Neural progenitor cell (in vitro differentiated cells): ENCODE results near the gene DCC. TPM values are rescaled to one million over a fixed set of nuclear protein-coding genes. Genes with fewer than 3 reads are reported as not detected.

Source experiments
- DNase-seq: peaks from one replicate; pipeline ENCODE4 v3.0.0-alpha.2; 2016; ENCODE audit warnings: low spot score
- H2AFZ ChIP-seq: fragments of 200-600 bp; sonication (generic); replicated peaks from 2 replicates; pipeline ENCODE4 v1.6.1; 2016; ENCODE audit warnings: antibody characterized with exemption
- H3F3A ChIP-seq: fragments of 200-600 bp; sonication (generic); 2 replicates; pipeline ENCODE4 v1.6.1; 2016; ENCODE audit warnings: antibody characterized with exemption, low read depth
- H3K27ac ChIP-seq: fragments of 200-600 bp; sonication (generic); 2 replicates; pipeline ENCODE4 v1.5.1; 2016; ENCODE audit warnings: mild to moderate bottlenecking
- H3K27me3 ChIP-seq: fragments of 200-600 bp; sonication (generic); 2 replicates; pipeline ENCODE4 v1.6.1; 2016; ENCODE audit warnings: mild to moderate bottlenecking, moderate library complexity
- H3K36me3 ChIP-seq: fragments of 200-600 bp; sonication (generic); 2 replicates; pipeline ENCODE4 v1.5.1; 2016
- H3K4me1 ChIP-seq: fragments of 200-600 bp; sonication (generic); 2 replicates; pipeline ENCODE4 v1.6.1; 2016; ENCODE audit warnings: mixed run types
- H3K4me2 ChIP-seq: fragments of 200-600 bp; sonication (generic); 2 replicates; pipeline ENCODE4 v1.6.1; 2016
- H3K4me3 ChIP-seq: fragments of 200-600 bp; sonication (generic); 2 replicates; pipeline ENCODE4 v1.5.1; 2016
- H3K79me2 ChIP-seq: fragments of 200-600 bp; sonication (generic); 2 replicates; pipeline ENCODE4 v1.6.1; 2016; ENCODE audit warnings: low read depth
- H3K9ac ChIP-seq: fragments of 200-600 bp; sonication (generic); 2 replicates; pipeline ENCODE4 v1.6.1; 2016
- H3K9me3 ChIP-seq: fragments of 200-600 bp; sonication (generic); 2 replicates; pipeline ENCODE4 v1.5.1; 2016; ENCODE audit warnings: low read depth
- H4K20me1 ChIP-seq: fragments of 200-600 bp; sonication (generic); 2 replicates; pipeline ENCODE4 v1.6.1; 2016; ENCODE audit warnings: low read depth
- H3K27ac Mint-ChIP-seq: 3 replicates; pipeline ENCODE4 v1.8.0; 2021; ENCODE audit warnings: mixed read lengths
- H3K27me3 Mint-ChIP-seq: 2 replicates; pipeline ENCODE4 v1.8.0; 2022; ENCODE audit warnings: low read depth, mild to moderate bottlenecking, inconsistent platforms, moderate library complexity, mixed read lengths; ENCODE audit not compliant: insufficient read depth
- H3K36me3 Mint-ChIP-seq: 3 replicates; pipeline ENCODE4 v1.8.0; 2021; ENCODE audit warnings: mixed read lengths
- H3K4me1 Mint-ChIP-seq: 3 replicates; pipeline ENCODE4 v1.8.0; 2021; ENCODE audit warnings: mixed read lengths
- H3K4me3 Mint-ChIP-seq: 3 replicates; pipeline ENCODE4 v1.8.0; 2021; ENCODE audit warnings: mild to moderate bottlenecking, moderate library complexity, mixed read lengths
- H3K9me3 Mint-ChIP-seq: 3 replicates; pipeline ENCODE4 v1.8.0; 2020; ENCODE audit warnings: mixed read lengths
- CTCF ChIP-seq: fragments of 200-600 bp; sonication (generic); IDR thresholded peaks from 2 replicates; pipeline ENCODE4 v1.5.1; 2017; ENCODE audit warnings: antibody characterized with exemption, mild to moderate bottlenecking
- EZH2 ChIP-seq: fragments of 200-600 bp; sonication (generic); IDR thresholded peaks from 2 replicates; pipeline ENCODE4 v1.6.1; 2017; ENCODE audit warnings: antibody characterized with exemption, mild to moderate bottlenecking, moderate library complexity
- EZH2phosphoT487 ChIP-seq: fragments of 200-600 bp; sonication (generic); IDR thresholded peaks from 2 replicates; pipeline ENCODE4 v1.6.1; 2017; ENCODE audit warnings: antibody characterized with exemption
- total RNA-seq: library from RNA; depleted of rRNA; stranded (reverse); fragments of >200 nt; gene quantifications from 2 replicates; pipeline ENCODE4 v1.2.3, GENCODE V29; 2015; ENCODE audit warnings: low replicate concordance

The DCC gene
- total RNA-seq, 1 donor from 2014 or later, result 0.41 TPM

GRCh38 chr18:52435301-52435700 lies 95.3 kb downstream of the DCC start:
- no peak overlapping the region for H3K4me2 ChIP-seq
- H3K9ac ChIP-seq, result no peak overlapping the region
- Mint-ChIP-seq H3K27me3 (peaks cover 4% of the 10 kb centered on the region), H3K9me3 (no peaks in the 10 kb centered on the region), H3K36me3 (no peaks in the 10 kb centered on the region), H3K27ac (no peak overlapping the region), H3K4me1 (peaks cover 10% of the 10 kb centered on the region), H3K4me3 (no peak overlapping the region)
- H2AFZ ChIP-seq, result no peak overlapping the region
- H3K4me3 ChIP-seq, result no peak overlapping the region
- no peaks in the 10 kb centered on the region for H4K20me1 ChIP-seq
- no peak overlapping the region for H3K27ac ChIP-seq
- H3K27me3 ChIP-seq, result no peaks in the 10 kb centered on the region
- DNase-seq, result peak; percentile 70
- TF ChIP-seq EZH2phosphoT487, result no peak
- TF ChIP-seq CTCF, result no peak
- TF ChIP-seq EZH2, result no peak
- no peaks in the 10 kb centered on the region for H3K4me1 ChIP-seq
- no peaks in the 10 kb centered on the region for H3K79me2 ChIP-seq
- no peaks in the 10 kb centered on the region for H3K9me3 ChIP-seq
- H3F3A ChIP-seq, result no peaks in the 10 kb centered on the region
- H3K36me3 ChIP-seq, result no peaks in the 10 kb centered on the region

GRCh38 chr18:52437161-52437560 lies 97.2 kb downstream of the DCC start:
- Histone ChIP-seq H3K27me3 (no peaks in the 10 kb centered on the region), H3K9me3 (no peaks in the 10 kb centered on the region), H3K9ac (no peak overlapping the region), H3K4me3 (no peak overlapping the region), H3K4me2 (no peak overlapping the region), H3K4me1 (no peaks in the 10 kb centered on the region), H4K20me1 (no peaks in the 10 kb centered on the region), H3K79me2 (no peaks in the 10 kb centered on the region), H3F3A (no peaks in the 10 kb centered on the region), H3K36me3 (no peaks in the 10 kb centered on the region), H2AFZ (no peak overlapping the region), H3K27ac (no peak overlapping the region)
- no peaks in the 10 kb centered on the region for H3K9me3 Mint-ChIP-seq
- H3K27me3 Mint-ChIP-seq, result peaks cover 4% of the 10 kb centered on the region
- no peaks in the 10 kb centered on the region for H3K36me3 Mint-ChIP-seq
- H3K4me1 Mint-ChIP-seq, result peaks cover 8% of the 10 kb centered on the region
- TF ChIP-seq EZH2phosphoT487, result no peak
- TF ChIP-seq CTCF, result no peak
- no peak for DNase-seq
- no peak overlapping the region for H3K4me3 Mint-ChIP-seq
- H3K27ac Mint-ChIP-seq, result no peak overlapping the region

GRCh38 chr18:52439457-52439856 lies 99.5 kb downstream of the DCC start:
- H3K4me3 ChIP-seq, result no peak overlapping the region
- H3K9me3 ChIP-seq, result no peaks in the 10 kb centered on the region
- no peak overlapping the region for H2AFZ ChIP-seq
- no peak overlapping the region for H3K27ac ChIP-seq
- no peak for DNase-seq
- peaks cover 8% of the 10 kb centered on the region for H3K4me1 Mint-ChIP-seq
- no peak overlapping the region for H3K4me2 ChIP-seq
- peaks cover 4% of the 10 kb centered on the region for H3K27me3 Mint-ChIP-seq
- no peaks in the 10 kb centered on the region for H3K9me3 Mint-ChIP-seq
- no peak overlapping the region for H3K9ac ChIP-seq
- H3K27ac Mint-ChIP-seq, result no peak overlapping the region
- no peaks in the 10 kb centered on the region for H3K36me3 Mint-ChIP-seq
- TF ChIP-seq CTCF (no peak), EZH2phosphoT487 (no peak), EZH2 (no peak)
- no peaks in the 10 kb centered on the region for H4K20me1 ChIP-seq
- no peaks in the 10 kb centered on the region for H3K36me3 ChIP-seq
- no peaks in the 10 kb centered on the region for H3F3A ChIP-seq
- no peaks in the 10 kb centered on the region for H3K4me1 ChIP-seq
- no peak overlapping the region for H3K4me3 Mint-ChIP-seq
- no peaks in the 10 kb centered on the region for H3K27me3 ChIP-seq
- no peaks in the 10 kb centered on the region for H3K79me2 ChIP-seq

GRCh38 chr18:52441794-52442193 lies 101.8 kb downstream of the DCC start:
- Mint-ChIP-seq H3K27me3 (no peaks in the 10 kb centered on the region), H3K9me3 (no peaks in the 10 kb centered on the region), H3K27ac (no peak overlapping the region), H3K36me3 (peaks cover 3% of the 10 kb centered on the region), H3K4me1 (no peaks in the 10 kb centered on the region), H3K4me3 (no peak overlapping the region)
- Histone ChIP-seq H4K20me1 (no peaks in the 10 kb centered on the region), H3K36me3 (no peaks in the 10 kb centered on the region), H3K79me2 (no peaks in the 10 kb centered on the region), H3K4me1 (no peaks in the 10 kb centered on the region), H3K9me3 (no peaks in the 10 kb centered on the region), H2AFZ (no peak overlapping the region), H3K4me3 (no peak overlapping the region), H3K4me2 (no peak overlapping the region), H3K27ac (no peak overlapping the region), H3F3A (no peaks in the 10 kb centered on the region), H3K9ac (no peak overlapping the region), H3K27me3 (no peaks in the 10 kb centered on the region)
- DNase-seq, result no peak
- TF ChIP-seq EZH2phosphoT487 (no peak), EZH2 (no peak), CTCF (no peak)
